HG03135 (cell line): ENCODE measurements around the gene FBLN5.
"Not testable (repeated sequence)": the region's sequence is repeated elsewhere in the genome, so short reads cannot be mapped to it uniquely, and the experiment has no call there.

ENCODE experiments used
- ATAC-seq: cut with Tn5 transposase; IDR thresholded peaks from one replicate; pipeline ENCODE4 v1.9.1; 2021; ENCODE audit warnings: mild to moderate bottlenecking, moderate library complexity; ENCODE audit not compliant: unreplicated experiment

FBLN5 gene

DNA sequence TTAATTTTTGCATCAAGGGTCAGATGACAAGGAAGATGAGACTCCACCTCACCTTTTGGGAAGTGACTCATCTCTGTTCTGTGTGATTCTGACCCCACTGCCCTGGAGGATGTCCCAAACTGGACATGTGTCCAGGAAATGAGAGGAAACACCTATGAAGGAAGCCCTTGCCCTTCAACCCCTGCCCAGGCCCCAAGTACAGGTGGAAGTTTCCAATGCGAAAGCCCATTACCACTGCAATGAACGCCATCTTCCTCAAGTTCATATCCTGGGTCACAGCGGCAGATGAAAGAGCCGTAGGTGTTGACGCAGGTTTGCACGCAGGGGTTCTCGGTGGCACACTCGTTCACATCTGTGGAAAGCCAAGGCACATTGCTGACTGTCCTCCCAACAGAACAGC is 60.5 kb downstream of the FBLN5 start:
- ATAC-seq, result no peak

DNA sequence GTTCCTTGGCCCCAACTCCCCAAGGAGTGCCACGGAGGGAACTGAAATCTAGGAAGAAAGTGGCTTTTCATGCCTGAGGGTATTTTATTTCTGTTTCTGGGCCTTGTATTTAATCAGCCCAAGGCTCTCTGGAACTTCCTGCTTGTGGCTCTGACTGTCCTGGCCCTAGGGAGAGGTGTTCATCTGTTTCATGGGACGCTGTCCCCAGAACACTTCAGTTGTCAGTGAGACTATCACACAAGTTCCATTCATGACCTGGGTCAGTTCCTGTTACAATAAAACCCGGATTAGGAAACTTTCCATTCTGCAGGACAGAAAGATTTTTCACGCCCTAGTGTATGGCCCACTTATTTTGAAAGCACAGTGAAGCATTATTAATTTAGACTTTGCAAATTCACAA is 61.7 kb downstream of the FBLN5 start:
- no peak for ATAC-seq

DNA sequence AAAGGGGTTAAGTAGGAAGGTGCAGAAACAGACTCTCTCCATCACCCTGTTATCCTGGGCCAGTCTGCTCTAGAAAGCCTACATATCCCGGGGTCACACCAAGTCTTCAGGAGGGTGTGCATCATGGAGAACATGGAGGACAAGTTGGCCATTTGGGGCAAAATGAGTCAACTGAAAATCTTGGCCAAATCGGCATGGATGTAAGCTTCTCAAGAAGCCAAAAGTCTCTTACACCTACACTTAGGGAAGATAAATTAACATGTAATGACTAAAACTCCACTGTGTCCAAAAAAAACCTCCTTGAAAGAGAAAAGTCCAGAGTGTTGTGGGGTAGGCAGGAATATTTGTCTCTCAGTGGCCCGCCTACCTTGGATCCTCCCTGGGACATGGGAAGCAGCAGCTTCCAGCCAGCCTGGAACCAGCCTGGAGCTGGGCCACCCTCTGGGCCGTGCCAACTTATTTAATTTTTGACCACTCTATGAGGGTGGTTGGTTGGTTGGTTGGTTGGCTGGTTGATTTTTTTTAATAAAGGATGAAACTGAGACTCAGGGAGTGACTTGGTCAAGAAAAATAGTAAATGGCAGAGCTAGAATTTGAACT is 62.3 kb downstream of the FBLN5 start:
- ATAC-seq, result no peak

DNA sequence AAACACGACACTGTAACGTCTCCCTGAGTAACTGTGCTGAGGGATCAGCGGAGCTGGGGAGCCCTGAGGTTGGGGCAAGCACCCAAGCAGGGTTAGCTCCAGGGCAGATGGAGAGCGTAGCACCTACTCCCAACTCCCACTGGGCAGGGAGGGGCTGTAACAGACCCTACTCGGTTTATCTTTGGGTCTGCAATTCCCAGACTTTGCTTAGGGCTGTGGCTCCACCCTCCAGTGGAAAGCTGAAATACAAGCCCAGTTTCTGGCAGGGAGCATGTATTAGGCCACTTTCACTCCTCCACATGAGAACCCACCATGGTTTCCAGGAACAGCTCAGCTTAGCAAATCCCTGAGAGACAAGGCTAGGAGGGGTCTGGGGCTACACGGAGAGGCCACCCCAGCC is 62.8 kb downstream of the FBLN5 start:
- ATAC-seq, result no peak

DNA sequence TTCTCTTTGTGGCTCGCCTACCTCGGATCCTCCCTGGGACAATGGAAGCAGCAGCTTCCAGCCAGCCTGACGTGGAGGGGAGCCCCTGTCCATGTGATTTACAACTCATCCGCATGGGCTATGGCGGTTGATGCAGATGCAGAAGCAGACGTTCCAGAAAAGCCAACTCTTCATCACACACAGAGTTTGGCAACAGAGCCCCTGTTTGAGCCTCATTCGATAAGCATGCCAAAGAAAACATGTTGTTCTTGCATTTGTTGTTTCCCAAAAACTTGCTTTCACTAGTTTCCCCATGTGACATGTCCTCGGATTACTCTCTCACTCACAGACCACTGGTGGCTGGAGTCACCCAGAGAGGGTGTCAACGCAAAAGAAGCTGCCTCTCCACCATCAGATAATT is 63.7 kb downstream of the FBLN5 start:
- no peak for ATAC-seq

DNA sequence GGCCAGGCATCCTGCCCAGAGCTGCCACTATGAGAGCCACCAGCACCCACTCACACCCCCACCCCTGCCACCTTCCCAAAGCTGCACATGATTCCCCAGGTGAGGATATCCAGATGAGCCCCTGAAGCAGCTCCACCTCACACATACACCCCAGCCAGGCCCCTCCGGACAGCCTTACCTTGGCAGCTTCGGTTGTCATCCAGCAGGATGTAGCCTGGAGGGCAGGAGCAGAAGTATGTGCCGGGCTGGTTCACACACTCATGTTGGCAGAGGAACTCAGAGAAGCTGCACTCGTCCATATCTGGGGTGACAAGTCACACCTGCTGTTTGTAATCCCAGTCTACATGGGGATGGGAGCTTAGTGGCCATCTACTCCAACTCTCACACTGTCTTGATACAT is 64.7 kb downstream of the FBLN5 start:
- no peak for ATAC-seq

DNA sequence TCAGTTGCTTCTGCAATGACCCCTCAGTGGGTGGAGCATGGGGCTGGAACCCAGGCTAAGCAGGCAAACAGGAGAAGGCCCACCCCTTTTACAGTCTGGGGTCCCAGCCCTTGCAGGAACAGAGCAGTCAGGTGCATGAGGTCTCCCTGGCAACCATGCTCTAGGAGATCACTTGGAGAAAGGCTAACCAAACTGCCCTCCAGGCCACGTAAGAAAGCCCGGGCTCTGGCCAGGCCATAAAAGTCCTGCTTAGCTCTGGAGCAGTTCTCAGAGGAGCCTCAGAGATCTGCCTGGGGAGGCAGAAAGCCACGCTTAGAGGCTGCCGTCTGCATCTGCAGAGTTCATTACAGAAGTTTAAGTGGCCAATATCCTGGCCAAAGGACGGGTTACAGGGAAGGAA is 65.1 kb downstream of the FBLN5 start:
- ATAC-seq, result no peak

DNA sequence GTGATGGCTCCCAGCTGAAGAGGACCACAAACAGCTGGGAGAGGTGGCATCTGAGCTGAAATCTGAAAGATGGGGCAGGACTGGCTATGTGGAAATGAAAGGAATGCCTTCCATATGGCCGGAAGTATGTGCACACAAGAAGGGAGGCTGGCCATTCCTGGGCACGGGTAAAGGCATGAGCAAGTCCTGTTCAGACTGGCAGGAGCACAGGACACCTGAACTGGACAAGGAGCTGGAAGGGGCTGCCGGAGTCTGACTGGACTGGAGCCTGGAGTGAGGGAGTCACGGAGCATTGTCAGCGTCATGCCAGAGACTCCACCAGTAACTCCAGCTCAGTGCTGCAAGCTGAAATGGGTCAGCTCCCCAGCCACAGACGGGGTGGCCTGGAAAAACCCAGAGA is 68.3 kb downstream of the FBLN5 start:
- ATAC-seq, result no peak

DNA sequence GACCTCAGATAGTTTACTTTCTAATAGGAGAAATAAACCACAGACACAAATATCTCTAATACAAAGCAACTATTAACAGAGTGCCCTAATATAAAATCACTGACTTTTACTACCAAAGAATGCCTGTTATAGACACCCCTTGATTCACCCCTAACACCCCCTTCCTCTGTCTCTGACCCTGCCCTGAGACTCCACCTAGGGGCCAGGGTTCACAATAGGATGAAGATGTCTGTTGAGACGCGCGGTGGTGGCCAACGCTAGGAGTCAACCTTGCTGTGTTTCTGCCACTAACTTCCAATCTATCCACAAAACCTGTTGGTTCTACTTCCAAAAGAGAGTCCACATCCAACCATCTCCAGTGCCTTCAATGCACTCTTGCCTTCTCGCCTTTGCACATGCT is 69.2 kb downstream of the FBLN5 start:
- no peak for ATAC-seq

DNA sequence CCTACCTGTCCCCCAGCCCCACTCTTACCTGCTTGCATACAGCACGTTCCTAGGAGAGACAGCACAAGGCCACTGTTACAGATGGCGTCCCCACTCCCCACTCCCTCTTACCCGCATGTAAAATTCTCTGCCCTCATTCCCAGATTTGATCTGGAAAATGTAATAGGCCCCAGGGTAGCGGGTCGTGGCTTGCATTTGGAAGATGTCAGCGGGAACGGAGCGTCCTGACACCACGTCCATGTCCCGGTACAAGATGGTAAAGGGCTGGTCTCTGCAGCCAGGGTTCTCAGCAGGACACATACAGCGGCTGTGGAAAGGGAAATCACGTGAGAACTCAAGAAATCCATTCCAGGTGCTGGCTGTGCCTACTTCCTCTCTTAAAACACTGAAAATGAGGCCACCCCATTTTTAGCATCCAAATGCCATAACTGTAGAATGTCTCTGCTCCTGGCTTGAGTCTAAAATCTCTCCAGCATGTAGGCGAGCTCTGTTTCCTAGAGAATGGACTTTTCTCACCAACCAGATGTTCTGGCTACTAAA is 70.0 kb downstream of the FBLN5 start:
- no peak for ATAC-seq

DNA sequence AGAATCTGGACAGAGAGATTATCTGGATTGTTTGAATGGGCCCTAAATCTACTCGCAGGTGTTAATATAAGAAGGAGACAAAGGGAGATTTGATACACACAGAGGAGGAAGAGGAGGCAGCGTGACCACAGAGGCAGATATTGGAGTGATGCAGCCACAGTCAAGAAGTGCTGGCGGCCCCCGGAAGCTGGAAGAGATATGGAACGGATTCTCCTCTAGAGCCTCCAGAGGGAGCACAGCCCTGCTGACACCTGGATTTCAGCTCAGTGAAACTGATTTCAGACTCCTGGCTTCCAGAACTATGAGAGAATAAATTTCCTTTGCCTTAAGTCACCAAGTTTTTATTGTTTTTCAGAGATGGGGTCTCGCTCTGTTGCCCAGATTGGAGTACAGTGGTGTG is 71.0 kb downstream of the FBLN5 start:
- ATAC-seq, result no peak

DNA sequence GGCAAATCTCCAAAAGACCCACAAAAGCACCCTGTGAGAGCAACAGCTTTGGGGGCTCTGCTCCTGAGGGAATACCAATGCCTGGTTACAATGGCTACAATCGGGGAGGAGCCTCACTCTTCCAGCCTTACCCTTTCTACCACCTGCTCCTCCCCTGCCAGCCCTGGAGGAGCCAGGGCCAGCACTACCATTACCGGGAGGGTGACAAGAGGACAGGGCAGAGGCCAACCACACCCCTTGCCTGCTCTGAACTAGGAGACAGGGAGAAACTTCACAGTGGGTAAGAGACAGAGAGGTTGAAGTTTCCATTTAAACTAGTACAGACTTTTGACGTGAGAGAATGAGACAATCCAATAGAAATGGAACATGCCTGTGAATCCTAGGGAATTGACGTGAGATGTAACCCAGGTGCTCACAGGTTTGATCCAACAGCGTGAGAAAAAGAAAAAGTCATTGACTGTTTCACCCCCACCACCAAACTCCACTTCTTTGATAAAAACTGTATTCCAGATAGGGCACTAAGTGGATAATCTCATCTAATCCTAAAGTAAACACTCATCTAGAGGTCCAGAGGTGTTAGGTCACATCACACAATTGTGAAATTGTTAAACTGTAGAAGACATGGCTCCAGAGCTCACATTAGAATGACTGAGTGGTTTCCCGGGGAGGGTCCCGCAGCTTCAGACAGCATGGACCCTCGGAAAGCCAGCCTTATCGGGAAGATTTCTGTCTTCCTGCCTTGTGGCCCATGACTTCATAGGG is 71.8 kb downstream of the FBLN5 start:
- ATAC-seq, result no peak

DNA sequence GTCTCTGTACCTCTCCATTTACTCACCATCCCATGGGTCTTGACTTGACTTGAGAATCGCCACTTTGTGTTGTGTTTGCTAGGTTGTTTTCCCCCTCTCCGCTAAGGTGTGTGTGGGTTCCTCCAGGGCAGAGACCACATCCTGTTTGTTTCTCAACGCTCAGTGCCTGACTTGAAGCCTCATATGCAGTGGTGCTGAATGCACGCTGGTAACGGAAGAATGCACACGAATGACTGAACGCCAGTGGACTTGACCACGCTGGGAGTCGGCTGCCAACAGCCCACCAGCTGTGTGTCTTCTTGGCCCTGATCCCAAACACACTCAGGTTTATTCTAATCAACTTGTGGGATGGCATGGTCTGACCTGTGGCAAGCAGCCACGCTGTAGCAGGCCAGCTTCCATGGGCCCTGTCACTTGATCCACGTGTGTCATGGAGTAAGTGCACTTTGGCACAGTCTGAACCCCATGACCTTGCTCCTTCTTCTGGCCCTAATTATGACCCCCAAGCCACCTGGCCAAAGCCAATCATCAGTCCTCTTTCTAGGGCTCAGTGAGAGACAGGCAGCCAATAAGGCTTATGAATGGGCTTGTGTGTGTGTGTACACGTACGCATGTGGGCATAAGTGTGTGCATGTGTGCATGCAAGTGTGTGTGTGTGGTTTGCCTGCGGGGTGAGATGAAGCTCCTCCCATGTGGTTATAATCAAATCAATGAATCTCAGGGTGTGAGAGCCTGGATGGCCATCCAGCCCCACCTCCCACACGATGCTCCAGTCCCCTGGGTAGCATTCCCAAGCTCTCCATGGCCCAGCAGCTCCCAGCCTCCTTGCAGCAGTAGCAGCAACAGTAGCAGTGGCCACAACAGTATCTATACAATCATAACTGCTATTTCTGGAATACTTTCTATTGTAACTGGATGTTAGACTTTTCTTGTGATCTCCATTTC is 73.8 kb downstream of the FBLN5 start:
- peak; percentile 66 for ATAC-seq

DNA sequence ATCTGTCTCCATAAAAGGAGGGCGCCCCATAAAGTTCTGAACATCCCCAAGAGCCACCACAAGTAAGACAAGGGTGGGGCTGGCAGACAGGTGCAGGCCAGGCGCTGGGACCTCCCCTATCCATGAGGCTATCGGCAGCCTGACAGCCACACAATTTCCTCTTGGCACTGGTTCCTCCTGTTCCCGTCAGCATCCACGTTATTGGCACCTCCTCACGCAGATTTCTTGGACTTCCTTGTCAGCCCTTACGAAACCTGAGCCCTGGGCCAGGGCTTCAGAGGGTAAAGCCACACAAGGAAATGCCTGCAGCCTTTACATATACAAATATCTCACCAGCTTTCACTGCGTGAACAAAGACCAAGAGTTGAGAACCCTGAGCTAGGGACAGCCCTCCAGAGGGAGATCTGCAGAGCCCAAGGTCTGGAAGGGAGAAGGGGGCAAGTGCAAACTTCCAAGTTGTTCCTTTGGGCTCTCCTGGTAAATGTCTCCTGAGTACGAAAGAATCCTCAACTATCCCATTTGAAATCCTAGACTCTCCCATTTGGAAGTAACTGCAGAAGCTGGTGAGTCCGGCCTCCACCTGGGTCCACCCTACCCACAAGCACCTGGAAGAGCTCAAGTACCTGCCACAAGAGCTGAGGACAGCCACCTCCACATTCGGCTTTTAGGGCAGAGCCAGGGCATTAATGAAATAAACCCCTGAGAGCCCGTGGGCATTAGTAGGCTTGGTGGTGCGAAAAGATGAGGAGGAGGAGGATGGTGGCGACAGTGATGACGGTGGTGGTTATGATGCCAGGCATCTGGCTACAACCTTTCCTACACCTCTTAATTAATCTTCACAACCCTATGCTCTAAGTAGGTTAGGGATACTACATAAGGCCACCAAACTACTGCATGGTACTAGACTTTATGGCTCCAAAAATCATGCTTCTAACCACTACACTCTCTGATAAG is 74.7 kb downstream of the FBLN5 start:
- peak; percentile 11 for ATAC-seq

DNA sequence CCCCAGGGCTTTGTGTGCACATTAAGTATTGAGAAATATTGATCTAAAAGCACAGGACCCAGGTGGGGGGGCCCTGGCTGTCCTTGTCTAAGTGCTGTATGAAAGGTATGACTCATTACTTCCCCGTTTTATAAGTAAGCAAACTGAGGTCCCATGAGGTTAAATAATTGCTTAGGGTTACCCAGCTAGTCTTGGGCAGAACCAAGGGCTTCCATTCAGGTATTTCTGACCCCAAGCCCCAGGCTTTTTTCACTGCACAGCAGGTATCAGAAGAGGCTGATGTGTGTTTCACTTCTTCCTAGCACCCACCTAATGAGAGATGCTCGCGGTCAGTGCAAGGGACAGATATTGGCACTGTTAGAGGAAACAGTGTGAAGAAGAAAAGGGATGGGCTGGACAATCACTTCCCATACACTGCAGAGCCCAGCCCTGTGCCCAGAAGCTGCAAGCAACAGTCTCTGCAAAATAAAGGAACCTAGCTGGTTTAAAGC is 75.4 kb downstream of the FBLN5 start:
- ATAC-seq, result peak; percentile 45

DNA sequence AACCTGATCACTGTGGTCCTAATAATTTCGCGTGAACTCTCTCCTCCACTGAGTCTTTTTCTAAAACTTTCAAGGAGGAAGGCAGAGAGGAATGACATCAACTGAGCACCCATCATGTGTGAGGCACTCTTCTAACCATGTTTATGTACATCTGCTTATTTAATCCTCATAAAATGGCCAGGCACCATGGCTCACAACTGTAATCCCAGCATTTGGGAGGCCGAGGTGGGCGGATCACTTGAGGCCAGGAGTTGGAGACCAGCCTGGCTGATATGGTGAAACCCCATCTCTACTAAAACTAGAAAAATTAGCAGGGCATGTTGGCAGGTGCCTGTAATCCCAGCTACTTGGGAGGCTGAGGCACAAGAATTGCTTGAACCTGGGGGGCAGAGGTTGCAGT is 76.1 kb downstream of the FBLN5 start:
- ATAC-seq, result not testable (repeated sequence)

DNA sequence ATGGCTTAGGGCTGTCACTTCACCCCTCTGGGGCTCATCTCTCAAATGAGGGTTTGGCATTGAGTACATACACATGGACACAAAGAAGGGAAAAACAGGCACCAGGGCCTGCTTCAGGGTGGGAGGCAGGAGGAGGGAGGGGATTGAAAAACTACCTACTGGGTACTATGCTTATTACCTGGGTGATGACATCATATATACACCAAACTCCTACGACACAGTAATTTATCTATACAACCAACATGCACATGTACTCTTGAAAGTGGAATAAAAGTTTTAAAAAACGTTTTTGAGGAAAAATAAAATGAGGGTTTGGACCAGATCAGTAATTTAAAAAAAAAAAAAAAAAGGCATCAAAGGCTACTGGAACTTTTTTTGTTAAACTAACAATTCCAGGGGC is 76.6 kb downstream of the FBLN5 start:
- no peak for ATAC-seq

DNA sequence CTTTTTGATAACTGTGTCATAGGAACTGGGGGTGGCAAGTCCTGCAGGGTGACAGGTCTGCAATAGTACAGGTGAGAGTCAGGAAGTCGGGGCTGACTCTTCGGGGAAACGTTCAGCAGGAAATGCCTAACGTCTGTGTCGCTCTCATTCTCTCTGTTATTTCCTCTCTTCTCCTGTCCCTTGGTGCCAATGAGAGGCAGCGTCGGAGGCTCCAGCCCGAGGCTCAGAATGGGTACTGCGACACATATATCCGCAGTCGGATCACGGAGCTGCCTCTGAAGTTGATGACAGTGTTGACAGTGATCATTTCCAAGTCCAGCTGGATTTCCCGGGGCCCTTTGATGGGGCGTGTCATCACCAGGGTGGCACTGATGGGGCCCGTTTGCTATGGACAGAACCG is 77.5 kb downstream of the FBLN5 start:
- no peak for ATAC-seq

DNA sequence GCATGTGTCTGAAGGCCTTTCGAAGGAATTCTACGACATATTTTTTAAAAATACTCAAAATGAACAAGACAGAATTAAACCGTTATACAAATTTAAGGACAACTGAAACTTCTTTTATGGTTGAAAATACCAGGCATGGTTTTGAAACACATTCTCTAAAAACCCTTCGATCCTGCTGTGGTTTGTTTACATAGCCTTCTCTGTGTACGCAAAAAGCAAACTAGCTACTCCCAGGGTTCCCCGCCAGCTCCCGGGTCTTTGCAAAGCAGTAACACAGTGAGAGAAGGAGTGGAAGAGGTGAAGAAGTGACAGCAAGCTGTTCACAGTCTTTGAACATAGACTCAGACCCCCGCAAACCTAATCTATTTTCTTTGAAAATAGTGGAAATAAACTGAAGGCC is 77.9 kb downstream of the FBLN5 start:
- no peak for ATAC-seq

DNA sequence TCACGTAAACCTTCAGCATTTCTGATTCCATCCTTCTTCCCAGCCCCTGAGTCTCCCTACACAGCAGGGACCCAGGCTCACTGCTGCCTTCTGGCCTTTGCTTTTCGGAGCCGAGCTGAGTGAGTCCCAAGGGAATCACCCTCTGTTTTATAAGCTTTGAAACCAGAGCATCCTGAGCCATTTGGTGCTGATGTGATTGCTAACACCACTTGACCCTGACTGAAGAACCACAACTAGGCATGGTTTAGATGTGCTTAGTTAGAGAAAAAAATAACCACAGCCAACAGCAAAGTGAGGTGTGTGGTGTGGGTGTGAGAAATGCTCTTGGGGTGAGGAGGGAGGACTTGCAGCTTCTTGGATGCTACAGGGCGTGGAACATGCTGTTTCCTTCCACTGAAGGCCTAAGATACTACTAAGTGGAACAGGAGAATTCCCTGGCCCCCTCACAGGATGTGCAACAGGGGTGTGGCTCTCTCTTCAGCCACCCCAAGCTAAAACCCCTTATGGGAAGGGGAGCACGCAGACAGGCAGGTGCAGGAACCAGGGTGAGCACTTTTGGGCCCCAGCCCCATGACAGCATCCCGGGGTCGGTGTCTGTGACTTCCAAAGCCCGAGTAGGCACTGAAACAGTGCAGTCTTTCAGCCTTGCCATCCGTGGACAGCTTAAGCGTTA is 80.0 kb downstream of the FBLN5 start, which contains the start of gene TC2N:
Gene TC2N, minus strand, starts transcription at position 221 of the 673 bp plus-strand sequence. CDS start 53,767 bp downstream, outside the sequence.
- ATAC-seq, result no peak
